ENCODE measurements around the gene UBL7.

DNA sequence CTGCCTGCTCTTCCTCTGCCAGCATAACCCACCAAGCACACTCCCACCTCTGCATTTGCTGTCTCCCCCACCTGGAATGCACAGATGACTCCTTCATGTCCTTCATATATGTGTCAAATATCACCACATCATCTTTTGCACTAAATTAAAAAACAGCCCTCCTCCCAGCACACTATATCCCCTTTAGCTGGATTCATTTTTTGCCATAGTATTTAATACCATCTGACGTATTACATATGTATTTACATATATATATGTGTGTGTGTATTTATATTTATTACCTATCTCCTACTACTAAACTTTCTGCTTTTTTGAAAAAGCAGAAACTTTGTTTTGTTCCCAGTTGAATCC lies 29.4 kb upstream of the UBL7 start:
- TF ChIP-seq, protein P1, sequence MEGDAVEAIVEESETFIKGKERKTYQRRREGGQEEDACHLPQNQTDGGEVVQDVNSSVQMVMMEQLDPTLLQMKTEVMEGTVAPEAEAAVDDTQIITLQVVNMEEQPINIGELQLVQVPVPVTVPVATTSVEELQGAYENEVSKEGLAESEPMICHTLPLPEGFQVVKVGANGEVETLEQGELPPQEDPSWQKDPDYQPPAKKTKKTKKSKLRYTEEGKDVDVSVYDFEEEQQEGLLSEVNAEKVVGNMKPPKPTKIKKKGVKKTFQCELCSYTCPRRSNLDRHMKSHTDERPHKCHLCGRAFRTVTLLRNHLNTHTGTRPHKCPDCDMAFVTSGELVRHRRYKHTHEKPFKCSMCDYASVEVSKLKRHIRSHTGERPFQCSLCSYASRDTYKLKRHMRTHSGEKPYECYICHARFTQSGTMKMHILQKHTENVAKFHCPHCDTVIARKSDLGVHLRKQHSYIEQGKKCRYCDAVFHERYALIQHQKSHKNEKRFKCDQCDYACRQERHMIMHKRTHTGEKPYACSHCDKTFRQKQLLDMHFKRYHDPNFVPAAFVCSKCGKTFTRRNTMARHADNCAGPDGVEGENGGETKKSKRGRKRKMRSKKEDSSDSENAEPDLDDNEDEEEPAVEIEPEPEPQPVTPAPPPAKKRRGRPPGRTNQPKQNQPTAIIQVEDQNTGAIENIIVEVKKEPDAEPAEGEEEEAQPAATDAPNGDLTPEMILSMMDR (IDR thresholded peaks at IDR 0.05; ENCODE audit: low read depth, low read length) = no peak
- no peak for TF ChIP-seq EZH2phosphoT487 (IDR thresholded peaks at IDR 0.05; ENCODE audit: low read depth)
